ENCODE data around the gene VEGFA.

- TF ChIP-seq CTCF (IDR thresholded peaks at IDR 0.05), result no peak
- TF ChIP-seq POLR2A (IDR thresholded peaks at IDR 0.05), result no peak
These were observed 44.1 kb downstream of the VEGFA start for GRCh38 chr6:43814111-43814510.
